Lung (tissue), 12 donors: ENCODE results near the gene TCF12. TPM values are rescaled to one million over a fixed set of nuclear protein-coding genes. Genes with fewer than 3 reads are reported as not detected.

ENCODE experiments used
- ATAC-seq: fragments of 200-7000 bp; cut with Tn5 transposase; one replicate; pipeline ENCODE4 v1.9.1; 2020; ENCODE audit warnings: moderate number of reproducible peaks; ENCODE audit not compliant: insufficient read depth, low FRiP score
- DNase-seq, 3 donors: peaks; one replicate each; pipeline ENCODE4 v3.0.0-alpha.2; 2013 to 2017
- H3K27ac ChIP-seq, 2 donors: one replicate each; pipeline ENCODE4 v1.5.1; 2013; ENCODE audit warnings: mild to moderate bottlenecking in 2 of 2, moderate library complexity in 2 of 2, control low read depth in 1 of 2, inconsistent platforms in 1 of 2, low read depth in 1 of 2, low read length in 1 of 2
- H3K27me3 ChIP-seq, 3 donors: one replicate each; pipeline ENCODE4 v1.5.1; 2013; ENCODE audit warnings: low read length in 2 of 3; ENCODE audit not compliant: control insufficient read depth in 3 of 3, insufficient read depth in 3 of 3
- H3K36me3 ChIP-seq, 4 donors: one replicate each; pipeline ENCODE4 v1.5.1; 2013; ENCODE audit warnings: low read length in 4 of 4, mild to moderate bottlenecking in 1 of 4, moderate library complexity in 1 of 4; ENCODE audit not compliant: control insufficient read depth in 4 of 4, insufficient read depth in 4 of 4
- H3K4me1 ChIP-seq, 5 donors: one replicate each; pipeline ENCODE4 v1.5.1; 2013; ENCODE audit warnings: low read length in 5 of 5, mild to moderate bottlenecking in 2 of 5, moderate library complexity in 1 of 5; ENCODE audit not compliant: control insufficient read depth in 5 of 5, insufficient read depth in 5 of 5
- H3K4me3 ChIP-seq: one replicate; pipeline ENCODE4 v1.5.1; 2013; ENCODE audit warnings: mild to moderate bottlenecking, control low read depth, moderate library complexity
- H3K9ac ChIP-seq, 2 donors: one replicate each; pipeline ENCODE4 v1.5.1; 2013; ENCODE audit warnings: low read length in 2 of 2, control low read depth in 1 of 2; ENCODE audit not compliant: insufficient read depth in 1 of 2
- H3K9me3 ChIP-seq, 4 donors: one replicate each; pipeline ENCODE4 v1.5.1; 2013; ENCODE audit warnings: low read length in 3 of 4, mild to moderate bottlenecking in 1 of 4, moderate library complexity in 1 of 4; ENCODE audit not compliant: control insufficient read depth in 4 of 4, insufficient read depth in 3 of 4
- CTCF ChIP-seq: IDR thresholded peaks from 2 replicates; pipeline ENCODE4 v1.5.1; 2012; ENCODE audit warnings: mild to moderate bottlenecking; ENCODE audit errors: control extremely low read depth, extremely low read depth
- WGBS, 2 donors: extraction: QIAGEN DNeasy Blood & Tissue Kit; methylation state at CpG; one replicate each; pipeline ENCODE4 v1.1.7; 2013; 5-methylcytosine and 5-hydroxymethylcytosine counted together
- polyA plus RNA-seq, 2 donors: library from polyadenylated mRNA; stranded (reverse); fragments of 200-250 nt; gene quantifications; one replicate each; pipeline ENCODE4 v1.2.1, GENCODE V29; 2013
- total RNA-seq, 2 donors: library from RNA; depleted of rRNA in 1 of 2; stranded (reverse); fragments of >200 nt in 1 of 2; gene quantifications; one replicate each; pipeline ENCODE4 v1.2.1, GENCODE V29; 2014 to 2021
- donor health status: control.
- donor health status: control.
- donor health status: Bipolar disorder and iron deficiency.
- donor health status: healthy.
- donor health status: DM: yes; HTN: yes; CAD: no.

The TCF12 gene
- total and polyA plus RNA-seq, 4 donors = 9.6 to 314 (median 56.3) TPM

DNA sequence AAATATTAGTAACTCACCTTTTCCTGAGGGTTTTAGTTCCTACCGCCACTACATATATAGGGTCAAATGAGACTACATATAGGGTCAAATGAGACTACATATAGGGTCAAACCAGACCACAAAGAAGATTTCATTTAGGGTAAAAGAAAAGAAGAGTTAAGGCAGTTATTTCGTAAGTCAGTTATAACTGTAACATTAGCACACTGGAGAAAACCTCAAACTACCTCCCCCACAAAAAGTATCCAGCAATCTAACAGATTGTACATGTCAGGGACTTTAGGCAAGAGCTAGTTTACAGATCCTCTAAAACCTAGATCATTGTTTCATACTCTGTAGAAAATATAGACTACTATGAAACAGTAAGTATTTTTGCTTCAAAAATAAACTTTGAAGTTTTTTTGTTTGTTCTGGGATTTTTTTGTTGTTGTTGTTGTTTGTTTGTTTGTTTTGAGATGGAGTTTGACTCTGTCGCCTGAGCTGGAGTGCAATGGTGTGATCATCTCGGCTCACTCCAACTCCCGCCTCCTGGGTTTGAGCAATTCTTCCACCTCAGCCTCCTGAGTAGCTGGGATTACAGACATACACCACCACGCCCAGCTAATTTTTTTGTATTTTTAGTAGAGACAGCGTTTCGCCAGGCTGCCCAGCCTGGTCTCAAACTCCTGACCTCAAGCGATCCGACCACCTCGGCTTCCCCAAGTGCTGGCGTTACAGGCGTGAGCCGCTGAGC, 365.5 kb downstream of the TCF12 start:
- TF ChIP-seq CTCF = no peak
- DNase-seq (peak in 1 of 3 donors; percentile 32), ATAC-seq (no peak)
- Histone ChIP-seq H3K27ac (no peak overlapping the region), H3K27me3 (no peaks in the 10 kb centered on the region), H3K4me1 (peaks cover 0 to 12% (median 0%) of the 10 kb centered on the region in 5 donors), H3K4me3 (no peak overlapping the region), H3K36me3 (peaks cover 12 to 43% (median 29%) of the 10 kb centered on the region in 4 donors), H3K9ac (no peak overlapping the region), H3K9me3 (no peaks in the 10 kb centered on the region)
- WGBS, 2 donors = 27 to 70% methylated on average over 14 of the region's 14 CpGs

GRCh38 chr15:57284535-57284934, 366.1 kb downstream of the TCF12 start:
- no peak overlapping the region for H3K9ac ChIP-seq
- 7 to 49% methylated on average over 3 of the region's 3 CpGs for WGBS, 2 donors
- H3K27ac ChIP-seq = no peak overlapping the region
- no peaks in the 10 kb centered on the region for H3K9me3 ChIP-seq
- peaks cover 12 to 37% (median 25%) of the 10 kb centered on the region in 4 donors for H3K36me3 ChIP-seq
- peaks cover 0 to 16% (median 0%) of the 10 kb centered on the region in 5 donors for H3K4me1 ChIP-seq
- no peak for TF ChIP-seq CTCF
- DNase-seq (no peak), ATAC-seq (no peak)
- H3K27me3 ChIP-seq = no peaks in the 10 kb centered on the region
- H3K4me3 ChIP-seq = no peak overlapping the region

GRCh38 chr15:57285386-57285785, 366.9 kb downstream of the TCF12 start:
- DNase-seq = no peak
- no peak for TF ChIP-seq CTCF
- no peak for ATAC-seq
- no peaks in the 10 kb centered on the region for H3K27me3 ChIP-seq
- H3K36me3 ChIP-seq = peaks cover 12 to 34% (median 26%) of the 10 kb centered on the region in 4 donors
- H3K4me1 ChIP-seq = peaks cover 0 to 21% (median under 1%) of the 10 kb centered on the region in 5 donors
- peaks cover 0 to under 1% (median 0%) of the 10 kb centered on the region in 4 donors for H3K9me3 ChIP-seq
- H3K27ac ChIP-seq = no peak overlapping the region
- WGBS, 2 donors = 95 to 97% methylated on average over 3 of the region's 3 CpGs
- H3K9ac ChIP-seq = no peak overlapping the region
- H3K4me3 ChIP-seq = no peak overlapping the region
